HG03460 (cell line): ENCODE measurements around the gene CADM1.

ENCODE experiments used
- ATAC-seq: cut with Tn5 transposase; IDR thresholded peaks from one replicate; pipeline ENCODE4 v1.9.1; 2021; ENCODE audit not compliant: unreplicated experiment

Gene CADM1

GRCh38 chr11:115408036-115408921 is 95.9 kb downstream of the CADM1 start:
- ATAC-seq: no peak

DNA sequence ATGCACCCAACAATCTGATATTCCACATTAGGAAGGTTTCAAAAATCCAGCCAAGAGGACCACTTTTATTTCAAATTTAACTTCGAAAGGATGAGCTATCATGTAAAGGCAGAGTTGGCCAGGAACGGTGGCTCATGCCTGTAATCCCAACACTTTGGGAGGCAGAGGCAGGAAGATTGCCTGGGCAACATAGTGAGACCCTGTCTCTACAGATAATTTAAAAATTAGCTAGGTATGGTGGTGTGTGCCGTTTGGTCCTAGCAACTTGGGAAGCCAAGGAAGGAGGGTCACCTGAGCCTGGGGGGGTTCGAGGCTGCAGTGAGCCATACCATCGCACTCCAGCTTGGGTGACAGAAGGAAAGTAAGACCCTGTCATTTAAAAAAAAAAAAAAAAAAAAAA is 96.7 kb downstream of the CADM1 start:
- no peak for ATAC-seq

DNA sequence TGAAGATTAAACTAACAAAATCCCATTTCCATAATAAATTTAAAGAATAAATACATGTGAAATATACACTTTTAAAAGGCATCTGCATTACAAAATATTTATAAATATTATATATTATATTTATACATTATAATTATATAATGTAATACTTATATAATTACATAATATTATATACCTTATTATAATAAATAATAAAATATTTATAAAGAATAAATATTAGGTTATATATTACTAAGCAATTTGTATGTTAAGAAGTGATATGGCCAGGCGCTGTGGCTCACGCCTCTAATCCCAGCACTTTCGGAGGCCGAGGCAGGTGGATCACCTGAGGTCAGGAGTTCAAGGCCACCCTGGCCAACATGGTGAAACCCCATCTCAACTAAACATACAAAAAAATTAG is 97.8 kb downstream of the CADM1 start:
- ATAC-seq: no peak

GRCh38 chr11:115398333-115399080 is 105.7 kb downstream of the CADM1 start:
- ATAC-seq: no peak

DNA sequence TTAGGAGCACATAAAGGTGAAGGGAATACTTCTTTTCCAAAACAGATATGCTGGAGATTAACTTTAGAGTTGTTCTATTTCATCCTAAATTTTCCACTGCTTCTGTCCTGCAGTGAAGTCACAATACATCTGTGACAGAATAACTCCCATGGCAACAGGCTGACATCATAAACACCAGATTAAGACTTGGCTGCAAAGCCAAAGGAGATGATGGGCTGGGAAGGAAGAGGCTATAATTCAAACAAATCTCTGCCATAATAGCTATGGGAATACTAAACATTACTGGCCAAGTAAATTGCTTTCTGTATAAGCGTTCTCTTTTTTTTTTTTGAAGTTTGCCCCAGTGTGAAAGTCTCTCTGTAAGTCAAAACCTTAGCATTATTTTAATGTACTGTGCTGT is 107.7 kb downstream of the CADM1 start:
- ATAC-seq: no peak

DNA sequence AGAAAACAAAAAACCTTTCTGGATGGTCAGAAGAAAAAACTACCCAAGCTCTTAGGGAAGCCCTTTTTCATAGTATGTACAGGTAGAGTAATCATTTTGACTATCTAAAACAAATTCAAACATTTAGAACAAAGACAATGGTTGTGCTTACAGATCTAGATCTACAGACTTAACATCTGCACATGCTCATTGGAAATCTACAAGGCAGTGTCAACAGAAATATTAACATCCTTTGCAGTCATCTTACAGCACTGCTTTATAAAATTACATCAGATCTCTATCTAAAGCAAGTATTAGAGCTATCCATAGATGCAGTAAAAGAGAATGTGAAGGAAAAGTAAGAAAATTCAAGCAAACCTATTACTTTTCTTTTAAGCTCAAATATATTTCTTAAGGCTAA is 110.3 kb downstream of the CADM1 start:
- no peak for ATAC-seq

GRCh38 chr11:115391598-115391997 is 112.6 kb downstream of the CADM1 start:
- ATAC-seq: no peak

DNA sequence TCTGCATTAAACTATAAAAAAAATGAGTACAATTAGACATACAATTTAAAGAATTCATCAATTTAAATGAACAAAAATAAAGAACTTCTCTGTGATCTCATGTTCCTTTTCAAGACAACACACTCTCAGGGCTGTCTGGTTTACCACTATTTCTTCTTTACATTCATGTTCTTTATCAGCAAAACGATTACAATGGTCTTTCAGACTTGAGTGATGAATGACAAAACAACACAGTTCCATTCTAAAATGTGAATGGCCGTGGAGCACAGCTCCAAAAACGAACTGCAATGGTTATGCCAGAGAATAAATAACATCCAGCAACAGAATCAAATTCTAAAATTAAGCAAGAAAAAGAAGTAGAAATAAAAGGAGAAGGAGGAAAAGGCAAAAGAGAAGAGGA is 113.1 kb downstream of the CADM1 start:
- ATAC-seq: no peak

DNA sequence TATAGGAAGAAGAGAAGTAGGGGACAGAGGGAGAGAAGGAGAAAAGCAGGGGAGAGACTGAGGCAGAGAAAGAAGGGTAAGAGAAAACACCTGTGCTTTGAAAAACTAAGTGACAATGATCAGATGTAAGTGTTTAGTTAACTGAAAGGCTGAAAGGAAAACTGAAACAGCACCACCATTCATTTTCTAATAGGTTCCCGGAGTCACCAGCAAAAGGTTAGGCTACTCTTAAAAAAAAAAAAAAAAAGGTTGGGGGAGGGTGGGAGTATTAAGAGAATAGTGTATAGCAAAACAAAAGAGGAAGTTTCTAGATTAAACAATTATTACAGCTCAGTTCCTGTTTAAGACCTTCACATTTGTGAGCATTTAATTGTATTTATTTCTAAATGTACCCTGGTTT is 113.8 kb downstream of the CADM1 start:
- ATAC-seq: no peak

DNA sequence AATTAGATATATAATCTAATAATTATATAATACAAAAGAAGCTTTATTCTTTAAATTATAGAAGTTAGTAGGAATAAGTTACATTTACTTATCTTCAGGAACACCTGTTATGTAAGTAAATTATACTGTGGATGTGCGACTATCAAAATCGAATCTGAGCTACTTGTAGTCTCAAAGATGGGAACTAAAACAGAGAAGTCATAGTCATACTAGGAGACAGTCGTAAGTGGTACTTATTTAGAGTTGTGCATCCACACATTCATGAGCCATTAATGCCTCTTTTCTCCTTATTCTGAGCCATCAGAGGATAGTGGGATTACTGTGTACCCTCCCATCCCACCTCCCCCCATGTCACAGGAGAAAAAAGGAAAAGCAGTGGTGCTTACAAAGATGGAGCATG is 114.4 kb downstream of the CADM1 start:
- ATAC-seq: no peak

GRCh38 chr11:115385226-115385625 is 119.0 kb downstream of the CADM1 start:
- ATAC-seq: no peak

DNA sequence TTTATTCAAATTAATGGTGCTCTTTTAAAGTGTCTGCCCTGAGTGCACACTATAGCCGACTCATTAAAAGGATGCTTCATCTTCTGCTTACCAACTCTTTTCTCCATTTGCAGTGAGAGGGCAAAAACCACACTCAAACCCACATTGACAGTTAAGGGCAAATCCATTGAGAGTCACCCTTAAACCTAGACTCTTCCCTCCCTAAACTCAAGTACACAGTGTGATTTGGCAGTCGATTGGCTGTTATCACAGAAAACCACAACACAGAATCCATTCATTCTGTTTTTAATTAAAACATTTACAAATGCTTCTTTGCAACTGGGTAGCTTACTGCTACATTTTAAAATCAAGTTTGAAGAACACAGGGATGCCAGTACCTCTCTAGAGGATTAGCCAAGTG is 120.0 kb downstream of the CADM1 start:
- no peak for ATAC-seq

DNA sequence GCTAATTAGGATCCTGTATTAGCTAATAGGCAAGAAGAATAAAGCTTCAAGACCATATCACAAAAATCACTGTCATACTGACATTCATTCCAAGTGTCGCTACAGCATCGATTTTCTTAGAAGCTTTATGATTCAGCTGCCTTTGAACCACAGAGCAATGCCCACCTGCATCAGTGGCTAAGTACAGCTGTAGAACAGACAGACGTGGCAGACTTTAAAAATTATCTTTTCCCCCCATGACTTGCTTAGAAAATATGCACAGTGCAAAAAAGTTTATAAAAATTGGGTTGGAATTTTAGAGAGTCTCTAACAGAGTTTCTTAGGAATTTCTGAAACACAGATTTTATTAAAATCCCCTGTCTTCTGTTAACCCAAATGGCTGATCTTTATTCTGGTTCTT is 120.8 kb downstream of the CADM1 start:
- ATAC-seq: no peak

DNA sequence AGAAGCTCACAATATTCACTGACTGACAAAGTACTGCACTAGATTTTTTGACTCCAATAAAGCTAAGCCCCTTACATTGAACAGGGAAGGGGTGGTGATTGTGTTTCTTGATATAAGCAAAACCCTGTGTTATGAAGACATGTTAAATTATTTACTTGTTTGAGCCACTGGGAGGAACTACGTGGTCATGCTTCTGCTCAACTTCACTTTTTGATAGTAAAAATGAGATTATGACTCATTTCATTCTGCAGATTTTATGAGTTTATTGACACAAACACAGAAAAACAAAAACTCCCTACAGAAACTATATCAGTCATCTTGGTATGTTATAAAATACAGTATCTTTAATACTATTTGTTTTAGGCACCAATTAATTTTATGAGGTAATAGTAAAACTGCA is 124.7 kb downstream of the CADM1 start:
- no peak for ATAC-seq

DNA sequence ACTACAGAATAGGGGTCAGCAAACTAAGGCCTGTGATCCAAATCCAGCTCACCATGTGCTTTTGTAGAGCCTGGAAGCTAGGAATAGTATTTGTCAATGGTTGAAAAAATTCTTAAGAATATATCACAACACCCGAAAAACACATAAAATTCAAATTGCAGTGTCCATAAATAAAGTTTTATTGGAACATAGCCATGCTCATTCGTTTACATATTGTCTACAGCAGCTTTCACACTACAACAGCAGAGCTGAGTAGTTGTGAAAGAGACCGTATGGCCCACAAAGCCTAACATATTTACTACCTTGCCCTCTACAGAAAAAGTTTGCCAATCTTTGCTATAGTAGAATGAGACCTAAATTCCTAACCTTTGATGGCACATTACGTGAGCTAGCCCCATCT is 125.7 kb downstream of the CADM1 start:
- no peak for ATAC-seq

DNA sequence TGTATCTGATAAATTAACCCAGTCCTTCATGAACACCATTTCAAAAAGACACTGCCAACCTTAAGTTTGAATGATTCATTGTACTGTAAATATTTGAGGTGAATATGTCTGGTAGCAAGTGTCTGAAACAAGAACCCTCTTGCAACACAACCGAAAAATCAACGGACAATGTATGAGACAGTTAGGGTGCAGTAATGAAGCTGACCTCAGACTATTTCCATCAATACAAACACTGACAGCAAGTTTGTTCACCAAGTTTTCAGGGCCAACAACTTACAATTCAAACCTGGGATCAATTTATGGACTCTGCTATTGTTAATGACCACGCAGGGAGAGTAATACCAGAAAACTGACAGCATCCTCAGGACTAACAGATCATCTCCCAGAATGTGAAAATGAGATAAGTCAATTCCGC is 126.3 kb downstream of the CADM1 start:
- ATAC-seq: no peak

GRCh38 chr11:115368616-115369015 is 135.6 kb downstream of the CADM1 start:
- ATAC-seq: no peak

DNA sequence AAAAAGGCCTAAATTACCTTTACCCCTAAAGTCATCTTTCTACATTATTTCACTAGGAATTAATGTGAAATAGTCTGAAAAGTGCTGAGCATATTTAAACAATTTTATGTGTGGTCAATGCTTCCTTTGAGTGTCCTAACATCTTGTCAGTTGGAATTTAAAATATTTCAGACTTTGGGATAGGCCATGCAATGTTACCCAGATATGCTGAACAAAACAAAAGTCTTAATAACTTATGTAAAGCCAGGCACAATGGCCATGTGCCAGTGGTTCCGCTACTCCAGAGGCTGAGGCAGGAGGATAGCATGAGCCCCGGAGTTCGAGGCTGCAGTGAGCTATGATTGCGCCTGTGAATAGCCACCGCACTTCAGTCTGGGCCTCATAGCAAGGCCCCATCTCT is 137.4 kb downstream of the CADM1 start:
- ATAC-seq: no peak

GRCh38 chr11:115365907-115366306 is 138.3 kb downstream of the CADM1 start:
- ATAC-seq: no peak

GRCh38 chr11:115364896-115365295 is 139.3 kb downstream of the CADM1 start:
- ATAC-seq: no peak

DNA sequence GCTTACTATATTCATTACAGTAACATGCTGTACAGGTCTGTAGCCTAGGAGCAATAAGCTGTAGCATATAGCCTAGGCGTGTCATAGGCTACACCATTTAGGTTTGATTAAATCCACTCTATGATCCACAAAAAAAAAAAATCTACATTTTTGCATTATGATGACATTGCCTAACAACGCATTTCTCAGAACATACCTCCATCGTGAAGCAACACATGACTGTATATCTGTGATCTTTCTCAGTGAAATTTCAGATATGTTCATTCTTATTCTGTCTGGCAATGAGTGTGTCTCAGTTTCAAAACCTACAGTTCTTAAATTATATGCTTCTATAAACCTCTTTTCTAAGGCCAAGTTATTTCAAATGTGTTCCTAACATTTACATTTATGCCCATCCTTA is 140.3 kb downstream of the CADM1 start:
- no peak for ATAC-seq

DNA sequence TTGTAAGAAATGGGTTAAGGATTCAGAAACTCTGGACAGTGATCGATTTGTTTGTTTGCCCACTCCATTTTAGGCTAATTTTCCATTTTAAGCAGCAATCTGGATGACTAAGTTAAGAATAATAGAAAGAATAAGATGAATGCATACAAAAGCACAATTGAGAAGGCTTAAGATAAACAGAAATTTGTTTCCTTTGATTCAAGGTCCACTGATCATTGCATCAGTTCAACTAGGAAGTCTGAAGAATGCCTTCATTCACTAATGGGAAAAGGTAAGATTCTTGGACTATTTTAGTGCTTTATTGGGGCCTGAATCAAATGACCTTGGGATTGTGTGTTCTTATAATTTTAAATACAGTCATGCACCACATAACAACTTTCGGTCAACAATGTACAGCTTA is 140.8 kb downstream of the CADM1 start:
- no peak for ATAC-seq
